Left colon (tissue), 2 donors: ENCODE measurements around the gene STAU1. TPM values are rescaled to one million over a fixed set of nuclear protein-coding genes. Genes with fewer than 3 reads are reported as not detected.
"Not testable (repeated sequence)": the region's sequence is repeated elsewhere in the genome, so short reads cannot be mapped to it uniquely, and the experiment has no call there.

ENCODE experiments used
- ATAC-seq: fragments of 200-7000 bp; cut with Tn5 transposase; one replicate; pipeline ENCODE4 v1.9.1; 2020; ENCODE audit warnings: mild to moderate bottlenecking, moderate library complexity
- DNase-seq, 2 donors: peaks; one replicate each; pipeline ENCODE4 v3.0.0-alpha.2; 2020
- intact Hi-C, 2 donors: fragments of 100-400 bp; cut with DNase I in 1 of 2; cut with micrococcal nuclease in 1 of 2; formaldehyde crosslinking; loops; one replicate each; pipeline versions ENCODE4 v1.11.2 to v1.14.0; 2022; cut with DNase I, micrococcal nuclease
- total RNA-seq, 2 donors: library from RNA; stranded (reverse); fragmentation: NEBNext Ultra II Directional; extraction: Animal tissue kit (Norgen Biotek cat#: 25700); gene quantifications; one replicate each; pipeline ENCODE4 v1.2.1, GENCODE V29; 2021
- donor health status: DM: no; HTN: no; CAD: no.
- donor health status: DM: yes; HTN: yes; CAD: no.

Gene STAU1
- total RNA-seq, 2 donors from 2014 or later: 82.3 to 96.2 TPM

DNA sequence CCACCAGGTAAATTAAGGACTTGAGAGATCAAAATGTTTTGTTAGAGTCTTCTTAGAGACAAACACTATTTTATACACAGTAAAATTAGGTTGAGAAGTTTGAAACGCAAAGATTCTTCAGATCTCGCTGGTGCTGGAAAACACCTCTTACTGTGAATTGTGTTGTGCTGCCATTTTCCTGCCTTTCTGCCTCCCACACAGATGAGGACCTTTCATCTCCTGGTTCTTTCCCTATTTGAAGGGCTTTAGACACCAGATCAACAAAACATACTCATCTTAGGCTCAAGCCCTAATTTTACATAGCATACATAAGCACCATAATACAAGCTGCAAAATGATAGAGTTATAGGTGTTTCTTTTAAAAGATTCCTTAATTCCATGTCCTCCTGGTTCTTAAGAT lies 18.6 kb downstream of the STAU1 start:
- DNase-seq: no peak
- intact Hi-C loops: no loop called here
- no peak for ATAC-seq

DNA sequence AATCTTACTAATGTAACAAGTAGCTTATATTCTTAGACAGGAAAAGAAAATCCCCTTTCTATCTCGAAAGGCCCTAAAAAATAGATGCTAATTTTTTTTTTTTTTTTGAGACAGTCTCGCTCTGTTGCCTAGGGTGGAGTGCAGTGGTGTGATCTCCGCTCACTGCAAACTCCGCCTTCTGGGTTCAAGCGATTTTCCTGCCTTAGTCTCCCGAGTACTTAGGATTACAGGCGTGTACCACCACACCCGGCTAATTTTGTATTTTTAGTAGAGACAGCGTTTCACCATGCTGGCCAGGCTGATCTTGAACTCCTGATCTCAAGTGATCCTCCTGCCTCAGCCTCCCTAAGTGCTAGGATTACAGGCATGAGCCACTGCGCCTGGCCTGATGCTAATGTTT lies 19.3 kb downstream of the STAU1 start:
- ATAC-seq, DNase-seq, intact Hi-C loops: not testable (repeated sequence)

DNA sequence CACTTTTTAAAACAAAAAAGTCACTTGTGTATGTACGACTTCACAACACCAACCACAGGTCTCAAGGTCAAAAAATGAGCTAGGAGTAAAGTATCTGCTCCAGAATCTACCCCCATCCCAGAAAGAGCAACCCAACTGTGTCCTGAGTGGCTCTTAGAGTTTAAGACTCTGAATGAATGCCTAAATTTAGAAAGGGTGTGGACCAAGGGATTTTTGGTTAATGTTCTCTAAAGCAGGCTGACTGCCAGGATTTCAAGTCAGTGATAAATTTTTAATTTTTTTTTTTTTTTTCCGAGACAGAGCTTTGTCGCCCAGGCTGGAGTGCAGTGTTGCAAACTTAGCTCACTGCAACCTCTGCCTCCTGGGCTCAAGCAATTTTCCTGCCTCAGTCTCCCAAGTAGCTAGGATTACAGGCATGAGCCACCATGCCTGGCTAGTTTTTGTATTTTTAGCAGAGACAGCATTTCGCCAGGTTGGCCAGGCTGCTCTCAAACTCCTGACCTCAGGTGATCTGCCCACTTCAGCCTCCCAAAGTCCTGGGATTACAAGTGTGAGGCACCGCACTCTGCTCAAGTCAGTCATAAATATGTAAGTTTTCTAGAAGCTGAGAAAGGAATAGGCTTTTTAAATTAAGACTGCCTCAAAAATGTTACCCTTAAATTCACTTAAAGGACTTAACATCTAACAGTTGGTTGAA lies 20.2 kb downstream of the STAU1 start:
- ATAC-seq (peak; percentile 46), DNase-seq (no peak)
- intact Hi-C loops: no loop called here

DNA sequence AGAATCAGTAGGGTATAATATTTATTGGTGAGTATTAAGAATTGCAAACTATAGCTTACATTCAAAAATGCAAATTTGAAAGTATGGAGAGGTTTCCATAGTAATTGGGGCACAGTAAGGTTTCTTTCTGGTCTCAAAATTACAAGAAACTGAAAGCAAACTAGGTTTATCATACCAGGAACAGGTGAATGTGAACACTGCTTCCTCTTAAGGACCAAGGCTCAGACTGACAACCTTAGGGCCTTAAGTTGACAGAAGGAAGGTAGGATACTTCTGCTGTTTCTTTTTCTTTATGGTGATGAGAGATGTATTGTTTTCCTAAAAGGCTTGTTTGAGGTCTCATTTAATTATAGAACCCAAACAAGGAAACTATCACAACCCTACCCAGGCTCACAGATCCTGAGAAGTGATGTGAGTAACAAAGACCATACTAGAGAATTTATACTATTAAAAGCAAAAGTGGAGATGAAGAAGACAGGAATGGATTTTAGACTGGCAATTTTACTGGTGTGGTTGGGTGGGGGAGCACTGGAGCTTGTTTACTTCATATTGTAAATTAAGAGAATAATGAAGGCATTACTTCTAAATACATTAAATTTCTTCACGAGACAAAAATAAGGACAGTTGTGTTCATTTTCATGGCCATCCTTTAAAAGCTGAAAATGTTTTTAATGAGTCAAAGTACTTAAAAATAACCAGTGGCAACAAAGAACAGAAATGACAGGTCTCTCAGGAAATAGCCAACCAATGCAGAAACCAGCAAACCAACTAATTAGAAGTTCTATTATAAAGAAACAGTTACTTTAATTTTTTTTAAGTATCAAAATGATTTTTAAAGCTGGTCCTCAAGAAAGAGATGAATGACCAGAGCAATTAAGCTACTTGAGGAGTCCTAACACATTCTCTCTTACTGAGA lies 21.3 kb downstream of the STAU1 start:
- intact Hi-C loops: no loop called here
- DNase-seq (no peak), ATAC-seq (peak; percentile 55)

DNA sequence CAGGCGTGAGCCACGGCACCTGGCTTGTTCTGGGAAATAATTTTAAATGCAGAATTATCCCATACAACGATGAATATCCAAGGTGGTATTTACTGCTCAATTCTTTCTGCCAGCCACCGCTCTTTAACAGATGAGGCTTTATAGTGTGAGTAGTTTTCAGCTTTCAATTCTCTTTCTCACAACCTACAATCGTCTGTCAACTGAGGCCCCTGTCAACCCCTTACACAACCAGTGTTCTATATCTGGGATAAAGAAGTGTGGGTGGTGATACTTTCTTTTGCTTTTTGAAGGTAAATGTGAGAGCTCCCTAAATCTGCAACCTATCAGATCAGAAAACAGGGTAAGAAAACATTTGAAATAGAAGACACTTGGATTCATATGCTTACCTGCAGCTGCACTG lies 22.5 kb downstream of the STAU1 start:
- no peak for ATAC-seq
- intact Hi-C loops: no loop called here
- DNase-seq: no peak

DNA sequence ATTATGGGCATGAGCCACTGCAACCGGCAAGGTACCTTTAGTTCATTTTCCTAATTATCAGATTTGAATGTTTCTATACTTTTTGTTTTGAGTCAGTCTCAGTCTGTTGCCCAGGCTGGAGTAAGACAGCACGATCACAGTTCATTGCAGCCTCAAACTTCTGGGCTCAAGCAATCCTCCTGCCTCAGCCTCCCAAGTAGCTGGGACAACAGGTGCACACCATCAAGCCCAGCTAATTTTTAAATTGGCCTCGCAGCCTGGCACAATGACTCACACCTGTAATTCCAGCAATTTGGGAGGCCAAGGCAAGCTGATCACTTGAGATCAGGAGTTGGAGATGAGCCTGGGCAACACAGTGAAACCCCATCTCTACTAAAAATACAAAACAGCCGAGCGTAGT lies 24.4 kb downstream of the STAU1 start:
- no peak for ATAC-seq

DNA sequence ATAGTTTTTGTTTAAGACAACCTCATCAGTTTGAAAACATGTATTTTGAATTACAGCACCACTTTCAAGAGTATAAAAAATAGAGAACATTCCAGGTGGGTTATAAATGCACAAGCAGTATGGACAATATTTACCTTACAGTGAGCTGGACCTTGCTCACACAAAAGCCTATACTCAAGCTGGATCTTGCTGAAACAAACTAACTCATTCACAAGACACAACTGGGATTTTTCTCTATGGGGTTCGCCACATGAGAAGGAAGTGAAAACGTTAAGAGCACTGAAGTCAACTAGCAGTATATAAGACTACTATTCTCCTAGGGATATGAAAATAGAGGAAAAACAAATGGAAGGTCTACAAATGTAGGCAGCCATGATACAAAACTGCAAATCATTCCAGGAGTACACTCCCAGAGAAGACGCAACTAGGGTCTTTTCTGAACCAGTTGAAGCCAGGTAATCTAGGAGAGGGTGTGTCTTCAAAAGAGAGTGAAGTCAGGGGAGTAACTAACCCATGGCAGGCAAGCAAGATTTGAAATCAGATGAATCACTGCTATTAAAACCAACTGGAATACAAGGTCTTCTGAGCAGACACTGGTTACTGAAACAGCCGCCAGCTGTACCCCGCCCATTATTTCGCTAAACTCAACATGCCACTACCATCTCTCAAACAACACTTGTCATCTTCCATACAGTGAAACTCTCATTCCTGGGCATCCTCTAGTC lies 26.5 kb downstream of the STAU1 start:
- intact Hi-C loops: no loop called here
- peak; percentile 82 for ATAC-seq
- DNase-seq: no peak

More for the DNA sequence above, 24.4 kb downstream of the STAU1 start:
- DNase-seq: no peak
- intact Hi-C loops: no loop called here

DNA sequence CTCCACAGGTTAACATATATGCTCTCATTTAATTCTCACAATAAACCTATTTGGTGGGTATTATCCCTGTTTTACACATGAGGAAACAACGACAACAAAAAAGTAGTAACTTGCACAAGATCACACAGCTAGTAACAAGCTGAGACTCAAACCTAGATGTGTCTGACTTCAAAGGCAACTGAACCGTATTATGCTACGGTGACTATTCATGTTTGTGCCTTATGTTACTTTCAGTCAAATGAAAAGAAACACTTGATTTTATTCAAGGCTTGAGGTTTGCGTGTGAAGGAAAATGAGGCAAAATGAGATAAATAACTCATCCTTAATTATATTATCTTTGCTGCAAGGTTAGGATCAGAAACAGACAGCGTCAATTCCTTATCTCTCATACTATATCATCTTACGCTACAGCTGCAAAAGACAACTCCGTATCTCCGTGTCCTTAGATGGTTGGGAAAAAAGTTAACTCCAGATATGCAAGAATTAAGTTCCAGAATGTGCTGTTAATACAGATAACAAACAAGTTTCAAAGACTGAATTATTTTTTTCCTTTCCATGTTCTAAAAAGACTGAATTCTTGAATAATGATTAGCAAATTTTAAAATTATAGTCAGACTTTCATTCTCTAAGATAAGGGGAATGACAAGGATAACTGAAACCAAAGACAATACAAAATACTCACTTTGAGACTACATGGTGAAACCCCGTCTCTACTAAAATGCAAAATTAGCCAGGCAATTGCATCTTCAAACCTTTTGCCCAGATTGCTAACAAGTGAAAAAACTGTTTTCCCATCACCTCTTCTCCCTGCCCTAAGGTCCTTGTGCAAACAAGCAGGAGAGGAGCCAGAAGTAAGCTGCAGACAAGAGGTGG lies 27.8 kb downstream of the STAU1 start:
- no peak for DNase-seq

DNA sequence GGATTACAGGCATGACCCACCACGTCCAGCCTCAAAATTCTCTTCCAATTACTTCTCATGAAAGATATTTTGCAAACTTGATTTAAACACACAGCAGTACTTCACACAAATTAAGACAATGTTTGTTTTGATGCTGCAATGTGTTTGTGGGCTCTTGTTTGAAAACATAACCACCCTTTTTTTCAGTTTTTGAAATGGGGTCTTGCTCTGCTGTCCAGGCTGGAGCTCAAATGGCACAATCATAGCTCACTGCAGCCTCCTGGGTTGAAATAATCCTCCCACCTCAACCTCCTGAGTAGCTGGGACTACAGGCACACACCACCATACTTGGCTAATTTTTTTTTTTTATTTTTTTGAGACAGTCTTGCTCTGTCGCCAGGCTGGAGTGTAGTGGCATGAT lies 31.0 kb downstream of the STAU1 start:
- no peak for ATAC-seq
- intact Hi-C loops: no loop called here
- no peak for DNase-seq

More for the DNA sequence above, 27.8 kb downstream of the STAU1 start:
- ATAC-seq: no peak
- intact Hi-C loops: no loop called here

DNA sequence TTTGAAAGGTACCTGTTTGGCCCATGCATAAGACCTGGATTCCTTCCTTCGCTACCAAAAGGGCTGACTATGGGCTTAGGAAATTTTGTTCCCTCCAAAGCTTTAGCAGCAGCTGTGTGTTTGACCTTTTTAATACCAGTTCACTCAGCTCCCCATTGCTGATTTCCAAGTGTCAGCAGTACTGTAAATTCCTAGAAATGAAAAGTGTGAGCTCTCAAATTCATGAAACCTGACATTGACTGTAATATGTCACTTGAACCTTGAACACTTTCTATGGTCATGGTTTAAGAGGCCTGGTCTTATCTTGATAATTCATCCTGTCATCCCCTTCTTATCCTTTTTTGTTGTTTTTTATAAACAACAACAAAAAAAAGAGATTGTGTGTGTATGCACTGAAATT lies 31.7 kb downstream of the STAU1 start:
- ATAC-seq (no peak), DNase-seq (no peak)
- intact Hi-C loops: no loop called here

DNA sequence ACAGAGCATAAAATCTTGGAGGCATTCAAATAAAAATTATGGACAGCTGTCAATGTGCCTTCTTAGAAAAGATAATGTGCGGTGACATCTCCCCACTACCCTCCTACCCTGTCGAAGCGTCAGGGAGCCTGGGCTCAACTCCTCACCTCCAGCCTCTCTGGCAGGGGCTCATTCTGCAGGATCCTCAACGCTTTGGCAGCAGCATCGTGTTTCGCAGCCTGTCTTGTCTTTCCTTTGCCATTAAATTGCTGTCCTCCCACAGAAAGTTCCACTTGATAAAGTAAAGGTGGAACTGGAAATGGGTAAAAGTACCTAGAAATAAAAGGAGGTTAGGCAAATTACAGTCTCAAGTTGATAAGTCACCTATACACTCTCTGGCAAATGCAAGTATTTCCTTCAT lies 36.7 kb downstream of the STAU1 start:
- intact Hi-C loops: no loop called here
- ATAC-seq: no peak

DNA sequence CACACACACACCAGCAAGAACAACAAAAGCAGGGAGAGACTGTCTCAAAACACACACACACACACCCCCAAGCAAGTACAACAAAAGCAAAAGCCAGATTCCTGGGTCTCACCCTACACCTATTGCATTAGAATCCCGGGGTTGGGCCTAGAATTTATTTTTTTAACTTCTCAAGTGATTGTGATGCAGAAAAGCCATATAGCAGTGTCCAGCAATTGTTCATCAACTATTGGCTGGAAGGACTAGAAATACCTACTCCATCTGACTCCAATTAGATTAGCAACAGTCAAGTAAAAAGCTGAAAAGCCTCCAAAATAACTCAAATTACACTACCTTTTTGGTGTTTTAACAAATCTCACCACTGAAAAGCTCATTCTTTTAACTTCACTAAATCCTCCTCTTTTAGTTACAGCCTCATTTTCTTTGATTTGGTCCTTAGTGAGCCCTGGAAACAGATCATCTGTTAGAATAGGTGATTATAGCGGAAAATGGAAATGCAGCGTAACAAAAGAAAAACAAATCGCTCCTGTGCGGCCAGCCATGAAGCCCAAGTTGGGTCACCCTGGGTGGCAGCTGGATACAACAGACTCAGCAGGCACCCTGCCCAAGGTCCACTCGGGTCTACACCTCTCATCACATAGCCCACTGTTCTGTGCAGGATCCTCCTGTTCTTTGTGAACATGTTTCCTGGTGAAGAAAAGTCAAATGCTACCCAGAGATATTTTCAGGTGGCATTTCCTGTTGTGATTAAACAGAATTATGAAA lies 38.7 kb downstream of the STAU1 start:
- ATAC-seq (no peak), DNase-seq (no peak)
- intact Hi-C loops: no loop called here

More for the DNA sequence above, 36.7 kb downstream of the STAU1 start:
- DNase-seq: no peak

DNA sequence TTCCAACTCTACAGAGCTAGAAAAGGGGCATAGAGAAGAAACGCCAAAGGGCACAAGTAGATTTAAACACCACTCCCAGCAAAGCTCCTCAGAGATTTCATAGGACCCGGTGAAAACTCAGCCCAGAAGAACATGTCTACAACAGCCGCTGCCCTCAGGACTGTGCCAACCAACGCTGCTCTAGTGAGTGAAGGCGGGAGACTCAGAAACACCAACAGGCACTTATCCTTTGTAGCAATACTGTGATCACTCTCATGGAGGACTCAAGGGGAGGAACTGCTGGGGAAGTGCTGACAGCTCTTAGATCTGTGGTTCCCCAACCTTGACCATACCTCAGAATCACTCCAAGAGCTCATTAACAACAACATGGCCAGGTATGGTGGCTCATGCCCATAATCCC lies 39.5 kb downstream of the STAU1 start:
- DNase-seq (no peak), ATAC-seq (no peak)
- intact Hi-C loops: no loop called here

DNA sequence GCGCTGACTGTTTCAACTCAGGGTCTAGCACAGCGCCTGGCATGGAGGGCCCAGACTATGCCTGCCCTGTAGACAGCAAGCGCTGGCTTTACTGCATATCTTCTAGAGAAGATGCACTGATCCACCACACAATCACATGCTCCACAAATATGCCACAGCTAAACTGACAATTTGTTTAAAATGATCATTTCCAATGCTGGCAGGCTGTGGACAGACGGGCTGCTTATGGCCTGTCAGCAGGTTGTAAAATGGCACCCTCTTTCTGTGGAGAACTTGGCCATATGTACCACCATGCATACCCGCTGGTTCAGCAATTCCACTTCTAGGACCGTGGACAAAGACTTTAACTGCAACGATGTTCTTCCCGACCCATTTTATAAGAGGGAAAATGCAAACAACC lies 40.8 kb downstream of the STAU1 start:
- intact Hi-C loops: no loop called here
- no peak for ATAC-seq
- no peak for DNase-seq

DNA sequence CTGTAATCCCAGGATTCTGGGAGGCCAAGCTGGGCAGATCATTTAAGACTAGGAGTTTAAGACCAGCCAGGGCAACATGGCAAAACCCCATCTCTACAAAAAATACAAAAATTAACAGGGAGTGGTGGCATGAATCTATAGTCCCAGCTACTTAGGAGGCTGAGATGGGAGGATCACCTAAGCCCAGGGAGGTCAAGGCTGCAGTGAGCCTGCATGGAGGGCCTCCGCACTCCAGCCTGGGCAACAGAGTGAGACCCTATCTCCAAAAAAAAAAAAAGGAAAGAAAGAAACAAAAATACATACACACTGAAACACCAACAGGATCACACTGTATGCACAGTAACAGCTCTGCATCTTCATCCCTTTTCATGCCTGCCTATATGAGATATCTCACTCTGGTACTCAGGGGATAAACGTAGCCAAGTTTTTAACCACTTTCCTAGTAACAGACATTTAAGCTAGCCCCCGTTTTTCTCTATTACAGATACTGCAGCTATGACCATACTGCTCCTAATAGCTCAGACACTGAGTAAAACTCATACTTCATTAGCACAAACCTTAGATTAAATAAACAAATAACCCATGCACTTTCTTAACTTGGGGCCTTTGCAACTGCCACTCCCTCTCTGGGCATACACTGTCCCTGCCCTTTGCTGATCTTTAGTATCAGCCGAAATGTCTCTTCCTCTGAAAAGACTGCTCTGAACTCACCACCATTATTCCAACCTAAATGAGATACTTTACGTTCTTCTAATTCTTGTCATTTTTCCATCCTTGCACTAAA lies 41.5 kb downstream of the STAU1 start:
- intact Hi-C loops: no loop called here
- no peak for ATAC-seq

DNA sequence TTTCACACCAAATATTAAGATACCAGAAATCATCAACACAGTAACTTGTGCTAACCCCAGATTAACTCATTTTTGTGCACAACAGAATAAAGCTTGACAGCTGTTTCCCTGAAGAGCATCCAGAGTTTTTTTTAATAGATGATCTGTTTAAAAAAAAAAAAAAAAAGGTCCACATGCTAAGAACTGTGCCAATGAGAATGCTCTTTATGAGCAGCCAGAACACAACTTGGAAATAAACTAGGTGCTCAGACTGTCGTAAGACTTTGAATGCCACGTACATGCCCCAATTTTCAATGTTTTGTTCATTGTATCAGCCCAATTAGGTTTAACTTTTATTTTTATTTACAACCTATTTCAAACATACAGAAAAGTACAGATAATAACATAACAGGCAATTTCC lies 47.3 kb downstream of the STAU1 start:
- ATAC-seq: no peak

More for the DNA sequence above, 41.5 kb downstream of the STAU1 start:
- DNase-seq: no peak

DNA sequence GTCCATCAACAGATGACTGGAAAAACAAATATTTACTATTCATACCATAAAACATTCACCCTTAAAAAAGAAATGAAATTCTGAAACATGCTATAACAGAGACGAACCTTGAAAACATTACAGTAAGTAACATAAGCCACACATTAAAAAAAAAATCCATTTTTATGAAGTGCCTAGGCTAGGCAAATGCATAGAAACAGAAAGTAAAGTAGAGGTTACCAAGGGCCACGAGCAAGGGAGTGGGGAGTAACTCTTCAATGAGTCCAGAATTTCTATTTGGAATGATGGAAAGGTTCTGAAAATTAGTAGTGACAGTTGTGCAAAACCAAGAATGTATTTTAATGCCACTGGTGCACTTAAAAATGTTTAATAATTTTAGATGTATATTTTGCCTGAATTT lies 47.7 kb downstream of the STAU1 start:
- intact Hi-C loops: no loop called here

More for the DNA sequence above, 47.3 kb downstream of the STAU1 start:
- DNase-seq: no peak
- intact Hi-C loops: no loop called here

More for the DNA sequence above, 47.7 kb downstream of the STAU1 start:
- ATAC-seq (no peak), DNase-seq (no peak)
